ENCODE results near the gene UBE2O. TPM values are rescaled to one million over a fixed set of nuclear protein-coding genes. Genes with fewer than 3 reads are reported as not detected.

UBE2O gene
- total RNA-seq, 2 experiments from 2014 or later: 43.4 to 79.6 TPM

DNA sequence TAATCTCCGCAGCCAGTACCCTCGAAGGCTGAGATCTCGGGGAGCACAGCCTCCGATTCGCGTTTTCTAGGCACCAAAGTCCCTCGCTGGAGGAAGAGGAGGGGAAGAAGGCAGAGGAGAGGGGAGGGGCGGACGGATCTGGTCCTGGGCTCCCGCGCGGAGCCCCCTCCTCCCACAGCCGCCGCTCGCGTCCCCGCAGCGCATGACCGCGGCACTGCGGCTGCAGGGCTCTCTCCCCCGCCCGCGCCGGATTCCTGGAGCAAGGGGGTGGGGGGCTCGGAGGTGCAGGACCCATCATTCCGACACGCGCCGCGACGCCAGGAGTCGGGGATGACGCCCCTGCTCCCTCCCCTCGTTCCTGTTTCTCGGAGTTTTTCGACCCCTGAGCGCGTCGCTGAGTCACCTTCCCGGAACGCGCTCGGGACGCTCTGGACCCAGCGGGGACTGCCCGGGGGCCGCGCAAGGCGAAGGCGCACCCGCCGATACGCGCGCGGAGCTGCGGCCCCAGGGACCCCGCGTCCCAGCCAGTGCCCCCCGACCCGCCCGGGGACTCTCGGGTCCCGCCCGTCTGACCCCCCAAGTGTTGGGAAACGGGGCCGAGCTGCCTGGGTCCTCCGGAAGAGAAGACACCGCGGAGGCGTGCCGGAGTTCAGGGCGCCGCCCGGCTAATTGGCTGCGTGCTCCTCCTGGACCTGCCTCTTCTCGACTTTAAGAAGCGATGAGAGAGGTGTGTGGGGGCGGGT, 70.0 kb downstream of the UBE2O start:
- no peaks in the 10 kb centered on the region for H3K9me2 ChIP-seq (ENCODE audit: insufficient read depth, low read length)
- ChIA-PET POLR2A (interaction anchor here (0.5 to 0.6 kb wide), 3 partner anchors 12 to 58 kb away, joined by 3 to 4 read pairs (median 4); no protein-coding TSS in a partner anchor), CTCF (ENCODE audit: unreplicated experiment) (interaction anchor here (0.7 kb wide), 1 partner anchor 75 kb away, joined by 6 read pairs; no protein-coding TSS in a partner anchor)
- H2AFZ ChIP-seq (ENCODE audit: low read length): peak overlapping the region; percentile 62; the same call in 1 of the 2 replicates
- peaks cover 29% of the 10 kb centered on the region for H3K4me1 ChIP-seq (ENCODE audit: insufficient read depth, low read length, poor library complexity, severe bottlenecking)
- H3K36me3 ChIP-seq (ENCODE audit: insufficient read depth, low read length): peaks cover 2% of the 10 kb centered on the region; the same call in 1 of the 2 replicates
- BruUV-seq (replicated peaks): no TSS peak
- intact Hi-C loops (cut with micrococcal nuclease; ENCODE audit: unreplicated experiment): no loop called here
- H3K9me3 ChIP-seq (ENCODE audit: low read length): no peaks in the 10 kb centered on the region
- H3K4me3 ChIP-seq (ENCODE audit: low read depth, low read length, poor library complexity, severe bottlenecking): peak overlapping the region; percentile 64
- DNase-seq (ENCODE audit: low spot score): no peak
- peak overlapping the region; percentile 97 for H3K4me2 ChIP-seq (ENCODE audit: low read length)
- H4K20me1 ChIP-seq (ENCODE audit: insufficient read depth, low read length): no peaks in the 10 kb centered on the region
- H3K79me2 ChIP-seq (ENCODE audit: insufficient read depth, low read depth, low read length): no peaks in the 10 kb centered on the region
- no peak overlapping the region for H3K27ac ChIP-seq (ENCODE audit: low read depth, low read length, poor library complexity, severe bottlenecking)
- TF ChIP-seq, protein P1, sequence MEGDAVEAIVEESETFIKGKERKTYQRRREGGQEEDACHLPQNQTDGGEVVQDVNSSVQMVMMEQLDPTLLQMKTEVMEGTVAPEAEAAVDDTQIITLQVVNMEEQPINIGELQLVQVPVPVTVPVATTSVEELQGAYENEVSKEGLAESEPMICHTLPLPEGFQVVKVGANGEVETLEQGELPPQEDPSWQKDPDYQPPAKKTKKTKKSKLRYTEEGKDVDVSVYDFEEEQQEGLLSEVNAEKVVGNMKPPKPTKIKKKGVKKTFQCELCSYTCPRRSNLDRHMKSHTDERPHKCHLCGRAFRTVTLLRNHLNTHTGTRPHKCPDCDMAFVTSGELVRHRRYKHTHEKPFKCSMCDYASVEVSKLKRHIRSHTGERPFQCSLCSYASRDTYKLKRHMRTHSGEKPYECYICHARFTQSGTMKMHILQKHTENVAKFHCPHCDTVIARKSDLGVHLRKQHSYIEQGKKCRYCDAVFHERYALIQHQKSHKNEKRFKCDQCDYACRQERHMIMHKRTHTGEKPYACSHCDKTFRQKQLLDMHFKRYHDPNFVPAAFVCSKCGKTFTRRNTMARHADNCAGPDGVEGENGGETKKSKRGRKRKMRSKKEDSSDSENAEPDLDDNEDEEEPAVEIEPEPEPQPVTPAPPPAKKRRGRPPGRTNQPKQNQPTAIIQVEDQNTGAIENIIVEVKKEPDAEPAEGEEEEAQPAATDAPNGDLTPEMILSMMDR (conservative IDR thresholded peaks at IDR 0.05; ENCODE audit: low read length): no peak
- TF ChIP-seq EZH2phosphoT487 (IDR thresholded peaks at IDR 0.05; ENCODE audit: borderline replicate concordance, low read depth, low read length): no peak

- BruUV-seq (replicated peaks): no TSS peak
- DNase-seq (ENCODE audit: low spot score): no peak
- ChIA-PET CTCF (ENCODE audit: unreplicated experiment) (no interaction called here), POLR2A (interaction anchor here (0.5 kb wide), 1 partner anchor 57 kb away, joined by 3 read pairs; no protein-coding TSS in a partner anchor)
- peak overlapping the region; percentile 97; the same call in 1 of the 2 replicates for H3K4me2 ChIP-seq (ENCODE audit: low read length)
- no peaks in the 10 kb centered on the region for H3K36me3 ChIP-seq (ENCODE audit: insufficient read depth, low read length)
- no peaks in the 10 kb centered on the region for H3K79me2 ChIP-seq (ENCODE audit: insufficient read depth, low read depth, low read length)
- H3K9me2 ChIP-seq (ENCODE audit: insufficient read depth, low read length): no peaks in the 10 kb centered on the region
- H2AFZ ChIP-seq (ENCODE audit: low read length): no peak overlapping the region
- no peak overlapping the region for H3K4me3 ChIP-seq (ENCODE audit: low read depth, low read length, poor library complexity, severe bottlenecking)
- intact Hi-C loops (cut with micrococcal nuclease; ENCODE audit: unreplicated experiment): no loop called here
- TF ChIP-seq, protein P1 (conservative IDR thresholded peaks at IDR 0.05; ENCODE audit: low read length): no peak
- no peak for TF ChIP-seq EZH2phosphoT487 (IDR thresholded peaks at IDR 0.05; ENCODE audit: borderline replicate concordance, low read depth, low read length)
- no peaks in the 10 kb centered on the region for H4K20me1 ChIP-seq (ENCODE audit: insufficient read depth, low read length)
- no peak overlapping the region for H3K27ac ChIP-seq (ENCODE audit: low read depth, low read length, poor library complexity, severe bottlenecking)
- H3K9me3 ChIP-seq (ENCODE audit: low read length): no peaks in the 10 kb centered on the region
- H3K4me1 ChIP-seq (ENCODE audit: insufficient read depth, low read length, poor library complexity, severe bottlenecking): peaks cover 29% of the 10 kb centered on the region
Measured at GRCh38 chr17:76382351-76382802, 70.6 kb downstream of the UBE2O start.
